ENCODE measurements around the gene NBAS.

GRCh38 chr2:15412779-15413178 lies 148.4 kb downstream of the NBAS start:
- TF ChIP-seq CTCF (IDR thresholded peaks at IDR 0.05; ENCODE audit: poor library complexity, severe bottlenecking) (no peak), TAF1 (IDR thresholded peaks at IDR 0.05; ENCODE audit: low read depth) (no peak), SMC3 (conservative IDR thresholded peaks at IDR 0.05; ENCODE audit: poor library complexity) (no peak)

All from neural cell (in vitro differentiated cells).